Stimulated activated effector memory CD8-positive, alpha-beta T cell treated with anti-CD3 and anti-CD28 coated beads, Interleukin-12 subunit alpha, Interleukin-12 subunit beta, amount 100 ng/mL, for 72 hours (primary cell): ENCODE data around the gene GNAZ.

Experiments
- ATAC-seq: fragments of 150-1000 bp; cut with Tn5 transposase; 2 replicates; pipeline ENCODE4 v1.10.0; 2021
- DNase-seq, 2 donors: peaks; one replicate each; pipeline ENCODE4 v3.0.0; 2021 to 2022; ENCODE audit warnings: low spot score in 2 of 2
- H3K27ac Mint-ChIP-seq: one replicate; pipeline ENCODE4 v1.8.0; 2022; ENCODE audit warnings: mild to moderate bottlenecking, mixed read lengths
- H3K36me3 Mint-ChIP-seq: one replicate; pipeline ENCODE4 v1.8.0; 2022; ENCODE audit warnings: mild to moderate bottlenecking, mixed read lengths
- H3K4me1 Mint-ChIP-seq: one replicate; pipeline ENCODE4 v1.8.0; 2022; ENCODE audit warnings: mixed read lengths
- H3K4me3 Mint-ChIP-seq: one replicate; pipeline ENCODE4 v1.8.0; 2022; ENCODE audit warnings: mild to moderate bottlenecking, mixed read lengths
- H3K9me3 Mint-ChIP-seq: one replicate; pipeline ENCODE4 v1.8.0; 2022; ENCODE audit warnings: mixed read lengths

Gene GNAZ

GRCh38 chr22:23067023-23067650, 3.2 kb upstream of the GNAZ start:
- Mint-ChIP-seq H3K9me3 (no peaks in the 10 kb centered on the region), H3K27ac (peak overlapping the region; percentile 53), H3K4me1 (peaks cover 34% of the 10 kb centered on the region), H3K4me3 (no peak overlapping the region), H3K36me3 (peaks cover 5% of the 10 kb centered on the region)
- ATAC-seq = no peak
- DNase-seq = no peak

- Mint-ChIP-seq H3K4me1 (peaks cover 37% of the 10 kb centered on the region), H3K27ac (peak overlapping the region; percentile 1), H3K36me3 (peaks cover 5% of the 10 kb centered on the region), H3K9me3 (no peaks in the 10 kb centered on the region), H3K4me3 (no peak overlapping the region)
- ATAC-seq (no peak), DNase-seq (no peak)
Observed at GRCh38 chr22:23067691-23068090, 2.6 kb upstream of the GNAZ start.

- Mint-ChIP-seq H3K36me3 (peaks cover 5% of the 10 kb centered on the region), H3K4me3 (no peak overlapping the region), H3K4me1 (peaks cover 37% of the 10 kb centered on the region), H3K9me3 (no peaks in the 10 kb centered on the region), H3K27ac (peak overlapping the region; percentile 1)
- ATAC-seq (no peak), DNase-seq (no peak)
Observed at GRCh38 chr22:23068096-23068831, 2.1 kb upstream of the GNAZ start.

- DNase-seq (no peak), ATAC-seq (no peak)
- peaks cover 5% of the 10 kb centered on the region for H3K36me3 Mint-ChIP-seq
- peaks cover 37% of the 10 kb centered on the region for H3K4me1 Mint-ChIP-seq
- no peak overlapping the region for H3K27ac Mint-ChIP-seq
- no peaks in the 10 kb centered on the region for H3K9me3 Mint-ChIP-seq
- H3K4me3 Mint-ChIP-seq = peak overlapping the region; percentile 70
Observed at GRCh38 chr22:23068832-23069385, 1.4 kb upstream of the GNAZ start.

GRCh38 chr22:23069502-23070357, 589 bp upstream of the GNAZ start:
- DNase-seq = peak; percentile 94
- H3K36me3 Mint-ChIP-seq = peaks cover 5% of the 10 kb centered on the region

GRCh38 chr22:23071230-23072076, 1.1 kb downstream of the GNAZ start:
- Mint-ChIP-seq H3K9me3 (no peaks in the 10 kb centered on the region), H3K27ac (no peak overlapping the region), H3K4me1 (peaks cover 37% of the 10 kb centered on the region), H3K4me3 (peak overlapping the region; percentile 70), H3K36me3 (peaks cover 5% of the 10 kb centered on the region)
- ATAC-seq (no peak), DNase-seq (no peak)

More at GRCh38 chr22:23069502-23070357, 589 bp upstream of the GNAZ start:
- Mint-ChIP-seq H3K9me3 (no peaks in the 10 kb centered on the region), H3K4me3 (peak overlapping the region; percentile 70), H3K4me1 (peaks cover 37% of the 10 kb centered on the region), H3K27ac (no peak overlapping the region)
- ATAC-seq = peak; percentile 95

GRCh38 chr22:23072077-23072910, 2.0 kb downstream of the GNAZ start:
- Mint-ChIP-seq H3K4me3 (peak overlapping the region; percentile 70), H3K27ac (peak overlapping the region; percentile 50), H3K36me3 (peaks cover 5% of the 10 kb centered on the region), H3K4me1 (peaks cover 37% of the 10 kb centered on the region), H3K9me3 (no peaks in the 10 kb centered on the region)
- ATAC-seq (no peak), DNase-seq (no peak)

GRCh38 chr22:23072911-23073491, 2.7 kb downstream of the GNAZ start:
- Mint-ChIP-seq H3K27ac (no peak overlapping the region), H3K4me1 (peaks cover 30% of the 10 kb centered on the region), H3K36me3 (peaks cover 4% of the 10 kb centered on the region), H3K4me3 (no peak overlapping the region), H3K9me3 (no peaks in the 10 kb centered on the region)
- no peak for ATAC-seq
- no peak for DNase-seq

- no peaks in the 10 kb centered on the region for H3K9me3 Mint-ChIP-seq
- no peaks in the 10 kb centered on the region for H3K36me3 Mint-ChIP-seq
- H3K4me1 Mint-ChIP-seq = peaks cover 26% of the 10 kb centered on the region
- DNase-seq = no peak
- no peak for ATAC-seq
- no peak overlapping the region for H3K27ac Mint-ChIP-seq
- no peak overlapping the region for H3K4me3 Mint-ChIP-seq
Observed at GRCh38 chr22:23073526-23074229, 3.4 kb downstream of the GNAZ start.

- Mint-ChIP-seq H3K4me3 (no peak overlapping the region), H3K4me1 (peaks cover 24% of the 10 kb centered on the region), H3K27ac (peak overlapping the region; percentile 24), H3K9me3 (no peaks in the 10 kb centered on the region), H3K36me3 (no peaks in the 10 kb centered on the region)
- ATAC-seq (no peak), DNase-seq (no peak)
Observed at GRCh38 chr22:23074451-23074850, 4.1 kb downstream of the GNAZ start.

GRCh38 chr22:23075050-23075449, 4.7 kb downstream of the GNAZ start:
- no peak for ATAC-seq
- H3K4me3 Mint-ChIP-seq = no peak overlapping the region
- H3K36me3 Mint-ChIP-seq = no peaks in the 10 kb centered on the region
- peaks cover 22% of the 10 kb centered on the region for H3K4me1 Mint-ChIP-seq
- no peak overlapping the region for H3K27ac Mint-ChIP-seq
- DNase-seq = no peak
- no peaks in the 10 kb centered on the region for H3K9me3 Mint-ChIP-seq

GRCh38 chr22:23075525-23076216, 5.4 kb downstream of the GNAZ start:
- no peak overlapping the region for H3K4me3 Mint-ChIP-seq
- DNase-seq (no peak), ATAC-seq (no peak)
- H3K4me1 Mint-ChIP-seq = peaks cover 22% of the 10 kb centered on the region
- H3K36me3 Mint-ChIP-seq = no peaks in the 10 kb centered on the region
- H3K9me3 Mint-ChIP-seq = no peaks in the 10 kb centered on the region
- no peak overlapping the region for H3K27ac Mint-ChIP-seq
